Measurements from ENCODE around the gene PAQR8. TPM values are rescaled to one million over a fixed set of nuclear protein-coding genes. Genes with fewer than 3 reads are reported as not detected.
A peak's percentile ranks its signal among the peaks of the same experiment; 100 is the strongest.

PAQR8 gene
- total and polyA plus RNA-seq, 2 of the 13 experiments (the other 11 are each of a cell fraction or from before 2014, with no cell fraction given): 37.7 to 50.7 TPM

DNA sequence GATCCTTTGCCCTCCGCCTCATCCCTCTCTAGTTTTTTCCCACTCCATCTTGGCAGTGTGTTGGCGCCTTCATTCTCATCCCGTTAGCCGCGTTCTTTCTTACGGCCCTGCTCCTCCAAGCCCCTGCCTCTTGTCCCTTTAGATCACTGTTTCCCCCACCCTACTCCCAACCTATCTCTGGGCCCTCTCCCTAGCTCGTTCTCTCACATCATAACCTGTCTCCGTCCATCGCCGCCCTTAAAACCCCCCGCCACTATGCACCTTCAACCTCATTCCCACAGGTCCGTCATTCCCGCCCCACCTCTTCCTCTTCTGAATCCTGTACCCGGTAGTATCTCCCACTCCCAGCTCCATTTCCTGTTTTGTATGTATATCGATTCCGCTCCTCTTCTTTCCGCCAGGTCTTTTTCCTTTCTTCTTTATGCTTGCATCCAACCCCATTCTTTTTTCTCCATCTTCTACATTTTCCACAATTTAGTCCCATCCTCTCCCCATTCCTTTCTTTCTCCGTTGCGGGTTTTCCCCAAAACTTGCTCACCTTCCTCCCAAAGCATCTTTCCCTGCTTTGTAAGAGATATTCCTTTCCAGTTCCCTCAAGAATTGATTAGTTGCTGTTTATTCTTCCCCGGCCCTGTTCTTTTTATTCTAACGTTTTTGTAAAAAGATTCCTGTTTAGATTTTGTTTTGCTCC, 58.9 kb downstream of the PAQR8 start (continued):
- TF ChIP-seq ZNF773 (CRISPR knock-in tag; IDR thresholded peaks at IDR 0.05; ENCODE audit: borderline replicate concordance): no peak
- TF ChIP-seq ZNF17 (CRISPR knock-in tag; IDR thresholded peaks at IDR 0.05): no peak
- TF ChIP-seq ZNF3 (CRISPR knock-in tag; IDR thresholded peaks at IDR 0.05): no peak
- TF ChIP-seq CREM (IDR thresholded peaks at IDR 0.05): no peak
- no peak for TF ChIP-seq CREM (CRISPR knock-in tag; IDR thresholded peaks at IDR 0.05)
- no peak for TF ChIP-seq ZNF644 (CRISPR knock-in tag; IDR thresholded peaks at IDR 0.05; ENCODE audit: low read depth)
- TF ChIP-seq, protein P1, sequence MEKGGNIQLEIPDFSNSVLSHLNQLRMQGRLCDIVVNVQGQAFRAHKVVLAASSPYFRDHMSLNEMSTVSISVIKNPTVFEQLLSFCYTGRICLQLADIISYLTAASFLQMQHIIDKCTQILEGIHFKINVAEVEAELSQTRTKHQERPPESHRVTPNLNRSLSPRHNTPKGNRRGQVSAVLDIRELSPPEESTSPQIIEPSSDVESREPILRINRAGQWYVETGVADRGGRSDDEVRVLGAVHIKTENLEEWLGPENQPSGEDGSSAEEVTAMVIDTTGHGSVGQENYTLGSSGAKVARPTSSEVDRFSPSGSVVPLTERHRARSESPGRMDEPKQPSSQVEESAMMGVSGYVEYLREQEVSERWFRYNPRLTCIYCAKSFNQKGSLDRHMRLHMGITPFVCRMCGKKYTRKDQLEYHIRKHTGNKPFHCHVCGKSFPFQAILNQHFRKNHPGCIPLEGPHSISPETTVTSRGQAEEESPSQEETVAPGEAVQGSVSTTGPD (CRISPR knock-in tag; IDR thresholded peaks at IDR 0.05): no peak
- TF ChIP-seq SP1 (IDR thresholded peaks at IDR 0.05): no peak
- TF ChIP-seq SP1 (CRISPR knock-in tag; IDR thresholded peaks at IDR 0.05): no peak
- no peak for TF ChIP-seq ZNF776 (CRISPR knock-in tag; IDR thresholded peaks at IDR 0.05)
- TF ChIP-seq, protein P2, sequence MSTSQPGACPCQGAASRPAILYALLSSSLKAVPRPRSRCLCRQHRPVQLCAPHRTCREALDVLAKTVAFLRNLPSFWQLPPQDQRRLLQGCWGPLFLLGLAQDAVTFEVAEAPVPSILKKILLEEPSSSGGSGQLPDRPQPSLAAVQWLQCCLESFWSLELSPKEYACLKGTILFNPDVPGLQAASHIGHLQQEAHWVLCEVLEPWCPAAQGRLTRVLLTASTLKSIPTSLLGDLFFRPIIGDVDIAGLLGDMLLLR (CRISPR knock-in tag; IDR thresholded peaks at IDR 0.05): no peak
- TF ChIP-seq EED (CRISPR knock-in tag; IDR thresholded peaks at IDR 0.05): 0 out of 2 replicates have a peak, but pooled peaks have one; percentile 37
- no peak for TF ChIP-seq FOSL1 (CRISPR knock-in tag; IDR thresholded peaks at IDR 0.05; ENCODE audit: borderline replicate concordance)
- TF ChIP-seq, protein P3, sequence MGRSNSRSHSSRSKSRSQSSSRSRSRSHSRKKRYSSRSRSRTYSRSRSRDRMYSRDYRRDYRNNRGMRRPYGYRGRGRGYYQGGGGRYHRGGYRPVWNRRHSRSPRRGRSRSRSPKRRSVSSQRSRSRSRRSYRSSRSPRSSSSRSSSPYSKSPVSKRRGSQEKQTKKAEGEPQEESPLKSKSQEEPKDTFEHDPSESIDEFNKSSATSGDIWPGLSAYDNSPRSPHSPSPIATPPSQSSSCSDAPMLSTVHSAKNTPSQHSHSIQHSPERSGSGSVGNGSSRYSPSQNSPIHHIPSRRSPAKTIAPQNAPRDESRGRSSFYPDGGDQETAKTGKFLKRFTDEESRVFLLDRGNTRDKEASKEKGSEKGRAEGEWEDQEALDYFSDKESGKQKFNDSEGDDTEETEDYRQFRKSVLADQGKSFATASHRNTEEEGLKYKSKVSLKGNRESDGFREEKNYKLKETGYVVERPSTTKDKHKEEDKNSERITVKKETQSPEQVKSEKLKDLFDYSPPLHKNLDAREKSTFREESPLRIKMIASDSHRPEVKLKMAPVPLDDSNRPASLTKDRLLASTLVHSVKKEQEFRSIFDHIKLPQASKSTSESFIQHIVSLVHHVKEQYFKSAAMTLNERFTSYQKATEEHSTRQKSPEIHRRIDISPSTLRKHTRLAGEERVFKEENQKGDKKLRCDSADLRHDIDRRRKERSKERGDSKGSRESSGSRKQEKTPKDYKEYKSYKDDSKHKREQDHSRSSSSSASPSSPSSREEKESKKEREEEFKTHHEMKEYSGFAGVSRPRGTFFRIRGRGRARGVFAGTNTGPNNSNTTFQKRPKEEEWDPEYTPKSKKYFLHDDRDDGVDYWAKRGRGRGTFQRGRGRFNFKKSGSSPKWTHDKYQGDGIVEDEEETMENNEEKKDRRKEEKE (IDR thresholded peaks at IDR 0.05): no peak
- TF ChIP-seq MEIS1 (CRISPR knock-in tag; IDR thresholded peaks at IDR 0.05; ENCODE audit: borderline replicate concordance): no peak
- TF ChIP-seq ZNF180 (CRISPR knock-in tag; IDR thresholded peaks at IDR 0.05; ENCODE audit: borderline replicate concordance, low read depth): no peak
- TF ChIP-seq GATAD2A (CRISPR knock-in tag; IDR thresholded peaks at IDR 0.05): peak; percentile 45; the same call in 1 of the 2 replicates
- TF ChIP-seq, protein P4, sequence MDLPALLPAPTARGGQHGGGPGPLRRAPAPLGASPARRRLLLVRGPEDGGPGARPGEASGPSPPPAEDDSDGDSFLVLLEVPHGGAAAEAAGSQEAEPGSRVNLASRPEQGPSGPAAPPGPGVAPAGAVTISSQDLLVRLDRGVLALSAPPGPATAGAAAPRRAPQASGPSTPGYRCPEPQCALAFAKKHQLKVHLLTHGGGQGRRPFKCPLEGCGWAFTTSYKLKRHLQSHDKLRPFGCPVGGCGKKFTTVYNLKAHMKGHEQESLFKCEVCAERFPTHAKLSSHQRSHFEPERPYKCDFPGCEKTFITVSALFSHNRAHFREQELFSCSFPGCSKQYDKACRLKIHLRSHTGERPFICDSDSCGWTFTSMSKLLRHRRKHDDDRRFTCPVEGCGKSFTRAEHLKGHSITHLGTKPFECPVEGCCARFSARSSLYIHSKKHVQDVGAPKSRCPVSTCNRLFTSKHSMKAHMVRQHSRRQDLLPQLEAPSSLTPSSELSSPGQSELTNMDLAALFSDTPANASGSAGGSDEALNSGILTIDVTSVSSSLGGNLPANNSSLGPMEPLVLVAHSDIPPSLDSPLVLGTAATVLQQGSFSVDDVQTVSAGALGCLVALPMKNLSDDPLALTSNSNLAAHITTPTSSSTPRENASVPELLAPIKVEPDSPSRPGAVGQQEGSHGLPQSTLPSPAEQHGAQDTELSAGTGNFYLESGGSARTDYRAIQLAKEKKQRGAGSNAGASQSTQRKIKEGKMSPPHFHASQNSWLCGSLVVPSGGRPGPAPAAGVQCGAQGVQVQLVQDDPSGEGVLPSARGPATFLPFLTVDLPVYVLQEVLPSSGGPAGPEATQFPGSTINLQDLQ (CRISPR knock-in tag; IDR thresholded peaks at IDR 0.05): 0 out of 2 replicates have a peak, but pooled peaks have one; percentile 76
- TF ChIP-seq, protein P5, sequence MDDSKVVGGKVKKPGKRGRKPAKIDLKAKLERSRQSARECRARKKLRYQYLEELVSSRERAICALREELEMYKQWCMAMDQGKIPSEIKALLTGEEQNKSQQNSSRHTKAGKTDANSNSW (CRISPR knock-in tag; IDR thresholded peaks at IDR 0.05; ENCODE audit: borderline replicate concordance): no peak; the same call in 1 of the 2 replicates
- TF ChIP-seq REXO4 (CRISPR knock-in tag; IDR thresholded peaks at IDR 0.05; ENCODE audit: borderline replicate concordance): no peak
- TF ChIP-seq, protein P6, sequence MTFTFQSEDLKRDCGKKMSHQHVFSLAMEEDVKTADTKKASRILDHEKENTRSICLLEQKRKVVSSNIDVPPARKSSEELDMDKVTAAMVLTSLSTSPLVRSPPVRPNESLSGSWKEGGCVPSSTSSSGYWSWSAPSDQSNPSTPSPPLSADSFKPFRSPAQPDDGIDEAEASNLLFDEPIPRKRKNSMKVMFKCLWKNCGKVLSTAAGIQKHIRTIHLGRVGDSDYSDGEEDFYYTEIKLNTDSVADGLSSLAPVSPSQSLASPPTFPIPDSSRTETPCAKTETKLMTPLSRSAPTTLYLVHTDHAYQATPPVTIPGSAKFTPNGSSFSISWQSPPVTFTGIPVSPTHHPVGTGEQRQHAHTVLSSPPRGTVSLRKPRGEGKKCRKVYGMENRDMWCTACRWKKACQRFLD (CRISPR knock-in tag; IDR thresholded peaks at IDR 0.05; ENCODE audit: borderline replicate concordance): no peak
- no peak for TF ChIP-seq ZNF747 (CRISPR knock-in tag; IDR thresholded peaks at IDR 0.05; ENCODE audit: borderline replicate concordance)
